PC-9 (cell line): ENCODE results near the gene CAP2. TPM values are rescaled to one million over a fixed set of nuclear protein-coding genes. Genes with fewer than 3 reads are reported as not detected.
A peak's percentile ranks its signal among the peaks of the same experiment; 100 is the strongest.

Experiments
- BruUV-seq: library from RNA; stranded (reverse); fragments of 400-500 nt; replicated peaks from 2 replicates; lab custom pipeline; 2021; lab: Mats Ljungman, UMichigan
- CTCF ChIA-PET: fragments of 300-600 bp; sonication (Branson Sonifier 250); formaldehyde crosslinking; loops from one replicate; lab custom pipeline; 2022; ENCODE audit warnings: antibody characterized with exemption; lab: Charles Lee
- POLR2A ChIA-PET: fragments of 300-600 bp; sonication (Branson Sonifier 250); formaldehyde crosslinking; loops from one replicate; lab custom pipeline; 2022; ENCODE audit warnings: antibody characterized with exemption; ENCODE audit not compliant: unreplicated experiment; lab: Charles Lee
- DNase-seq, 2 experiments: peaks; one replicate each; pipeline versions ENCODE4 v3.0.0 to v3.0.0-alpha.2; 2015 to 2022; ENCODE audit warnings: mixed read lengths in 1 of 2
- H2AFZ ChIP-seq: fragments of 200-600 bp; sonication (generic); 2 replicates; pipeline ENCODE4 v1.8.1; 2017; ENCODE audit warnings: antibody characterized with exemption
- H3F3A ChIP-seq: fragments of 200-600 bp; sonication (generic); 2 replicates; pipeline ENCODE4 v1.8.1; 2017; ENCODE audit warnings: antibody characterized with exemption, mild to moderate bottlenecking, low read depth; ENCODE audit not compliant: insufficient read depth
- H3K27ac ChIP-seq: fragments of 200-600 bp; sonication (generic); 2 replicates; pipeline ENCODE4 v1.6.1; 2016; ENCODE audit warnings: mixed run types
- H3K27me3 ChIP-seq: fragments of 200-600 bp; sonication (generic); 2 replicates; pipeline ENCODE4 v1.6.1; 2016; ENCODE audit warnings: low read depth, mixed run types; ENCODE audit not compliant: insufficient read depth
- H3K36me3 ChIP-seq: fragments of 200-600 bp; sonication (generic); 2 replicates; pipeline ENCODE4 v1.6.1; 2016; ENCODE audit warnings: low read depth, mixed run types
- H3K4me1 ChIP-seq: fragments of 200-600 bp; sonication (generic); replicated peaks from 2 replicates; pipeline ENCODE4 v1.6.1; 2016; ENCODE audit warnings: mixed run types; ENCODE audit not compliant: insufficient read depth
- H3K4me2 ChIP-seq: fragments of 200-600 bp; sonication (generic); 2 replicates; pipeline ENCODE4 v1.6.1; 2017; ENCODE audit warnings: mixed run types
- H3K4me3 ChIP-seq: fragments of 200-600 bp; sonication (generic); 2 replicates; pipeline ENCODE4 v1.6.1; 2016; ENCODE audit warnings: mixed run types
- H3K79me2 ChIP-seq: fragments of 200-600 bp; sonication (generic); 2 replicates; pipeline ENCODE4 v1.6.1; 2017; ENCODE audit warnings: low read depth, mixed run types
- H3K9me2 ChIP-seq: fragments of 200-600 bp; sonication (generic); 2 replicates; pipeline ENCODE4 v1.8.1; 2017; ENCODE audit warnings: mild to moderate bottlenecking; ENCODE audit not compliant: insufficient read depth
- H3K9me3 ChIP-seq: fragments of 200-600 bp; sonication (generic); 2 replicates; pipeline ENCODE4 v1.8.1; 2016; ENCODE audit warnings: low read depth; ENCODE audit not compliant: insufficient read depth
- H4K20me1 ChIP-seq: fragments of 200-600 bp; sonication (generic); 2 replicates; pipeline ENCODE4 v1.8.1; 2017; ENCODE audit not compliant: insufficient read depth
- EZH2 ChIP-seq: fragments of 200-600 bp; sonication (generic); IDR thresholded peaks from 2 replicates; pipeline ENCODE4 v1.8.0; 2017; ENCODE audit warnings: antibody characterized with exemption, low read depth
- intact Hi-C: fragments of 100-400 bp; cut with micrococcal nuclease; formaldehyde crosslinking; loops from one replicate; pipeline ENCODE4 v1.10.0; 2022; ENCODE audit not compliant: unreplicated experiment
- total RNA-seq: library from RNA; stranded (reverse); gene quantifications from 2 replicates; pipeline ENCODE4 v1.2.3, GENCODE V29; 2021
- TF ChIP-seq, protein P1 (sequence below): fragments of 200-600 bp; sonication (generic); conservative IDR thresholded peaks from 2 replicates; pipeline ENCODE4 v1.6.1; 2017; ENCODE audit warnings: mixed run types, antibody characterized with exemption, mild to moderate bottlenecking, moderate library complexity

CAP2 gene
- total RNA-seq, 1 experiment from 2014 or later = 12.0 TPM

DNA sequence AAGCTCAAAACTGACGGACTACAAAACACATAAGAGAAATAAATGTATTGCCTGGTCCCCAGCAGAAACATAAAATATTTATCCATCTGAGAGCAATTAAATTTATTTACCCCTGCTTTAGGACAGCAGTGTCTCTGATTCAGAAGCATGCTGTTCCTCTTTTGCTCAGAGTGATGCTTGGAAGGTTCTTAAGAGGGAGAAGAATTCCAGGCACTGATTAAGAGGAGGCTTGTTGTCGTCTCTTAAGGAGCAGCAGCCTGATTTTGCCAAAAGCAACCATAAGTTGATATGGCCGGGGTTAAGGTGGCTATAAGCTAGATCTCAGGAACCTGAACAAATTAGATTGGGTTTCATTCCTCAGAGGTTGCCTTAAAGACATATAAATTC is 25.8 kb downstream of the CAP2 start:
- peak overlapping the region; percentile 21; the same call in 1 of the 2 replicates for H3K4me2 ChIP-seq
- peaks cover 27% of the 10 kb centered on the region; the same call in 1 of the 2 replicates for H3K79me2 ChIP-seq
- H2AFZ ChIP-seq = no peak overlapping the region
- H3K27ac ChIP-seq = peak overlapping the region; percentile 67; the same call in 1 of the 2 replicates
- TF ChIP-seq, protein P1, sequence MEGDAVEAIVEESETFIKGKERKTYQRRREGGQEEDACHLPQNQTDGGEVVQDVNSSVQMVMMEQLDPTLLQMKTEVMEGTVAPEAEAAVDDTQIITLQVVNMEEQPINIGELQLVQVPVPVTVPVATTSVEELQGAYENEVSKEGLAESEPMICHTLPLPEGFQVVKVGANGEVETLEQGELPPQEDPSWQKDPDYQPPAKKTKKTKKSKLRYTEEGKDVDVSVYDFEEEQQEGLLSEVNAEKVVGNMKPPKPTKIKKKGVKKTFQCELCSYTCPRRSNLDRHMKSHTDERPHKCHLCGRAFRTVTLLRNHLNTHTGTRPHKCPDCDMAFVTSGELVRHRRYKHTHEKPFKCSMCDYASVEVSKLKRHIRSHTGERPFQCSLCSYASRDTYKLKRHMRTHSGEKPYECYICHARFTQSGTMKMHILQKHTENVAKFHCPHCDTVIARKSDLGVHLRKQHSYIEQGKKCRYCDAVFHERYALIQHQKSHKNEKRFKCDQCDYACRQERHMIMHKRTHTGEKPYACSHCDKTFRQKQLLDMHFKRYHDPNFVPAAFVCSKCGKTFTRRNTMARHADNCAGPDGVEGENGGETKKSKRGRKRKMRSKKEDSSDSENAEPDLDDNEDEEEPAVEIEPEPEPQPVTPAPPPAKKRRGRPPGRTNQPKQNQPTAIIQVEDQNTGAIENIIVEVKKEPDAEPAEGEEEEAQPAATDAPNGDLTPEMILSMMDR = no peak
- no peak for TF ChIP-seq EZH2
- POLR2A ChIA-PET = interaction anchor here (0.7 kb wide), 1 partner anchor 971 kb away, joined by 3 read pairs; no protein-coding TSS in a partner anchor
- no peaks in the 10 kb centered on the region for H3K9me3 ChIP-seq
- H3K4me3 ChIP-seq = no peak overlapping the region
- H3K36me3 ChIP-seq = no peaks in the 10 kb centered on the region
- intact Hi-C loops = loop anchor here (10.0 kb wide), 1 partner anchor 166 kb away; no protein-coding TSS in a partner anchor
- H3F3A ChIP-seq = peaks cover 13% of the 10 kb centered on the region; the same call in 1 of the 2 replicates
- no peak for DNase-seq
- peaks cover 23% of the 10 kb centered on the region; the same call in 1 of the 2 replicates for H3K4me1 ChIP-seq
- no peaks in the 10 kb centered on the region for H3K27me3 ChIP-seq
- H3K9me2 ChIP-seq = no peaks in the 10 kb centered on the region
- H4K20me1 ChIP-seq = no peaks in the 10 kb centered on the region
- no TSS peak for BruUV-seq
- CTCF ChIA-PET = no interaction called here

DNA sequence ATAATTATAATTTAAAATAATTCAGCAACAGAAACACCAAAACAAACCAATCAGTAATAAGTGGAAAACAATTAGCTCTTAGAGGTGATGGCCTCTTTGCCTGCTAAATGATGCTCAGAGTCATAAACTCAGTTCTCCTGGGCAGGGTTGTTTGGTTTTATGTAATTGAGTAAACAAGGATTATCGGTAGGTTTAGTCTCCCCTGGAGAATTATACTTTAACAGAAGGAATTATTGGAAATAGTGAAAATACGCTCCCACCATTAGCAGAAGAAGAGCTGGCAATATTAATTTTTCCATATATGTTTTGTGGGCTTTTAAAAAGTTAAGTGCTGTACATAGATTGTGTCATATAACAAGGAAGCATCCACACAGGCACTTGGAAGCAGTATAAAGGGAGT is 27.0 kb downstream of the CAP2 start:
- intact Hi-C loops = no loop called here

DNA sequence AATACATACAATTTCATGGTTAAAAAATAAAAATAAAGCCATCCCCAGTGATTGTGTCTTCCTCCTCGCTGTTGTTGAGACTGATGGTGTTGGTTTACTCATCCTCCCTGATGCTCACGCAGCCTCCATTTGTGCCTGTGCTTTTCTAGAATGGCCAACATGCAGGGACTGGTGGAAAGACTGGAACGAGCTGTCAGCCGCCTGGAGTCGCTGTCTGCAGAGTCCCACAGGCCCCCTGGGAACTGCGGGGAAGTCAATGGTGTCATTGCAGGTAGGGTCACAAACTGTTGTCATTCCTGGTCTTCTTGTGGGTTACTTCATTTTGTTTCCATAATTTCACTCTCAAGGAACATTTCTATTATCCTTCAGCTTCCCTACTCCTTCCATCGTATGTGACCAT is 28.0 kb downstream of the CAP2 start:
- ChIA-PET POLR2A (no interaction called here), CTCF (no interaction called here)
- no peak overlapping the region for H3K4me3 ChIP-seq

More for the DNA sequence above, 27.0 kb downstream of the CAP2 start:
- H3K79me2 ChIP-seq = peaks cover 15% of the 10 kb centered on the region; the same call in 1 of the 2 replicates
- no TSS peak for BruUV-seq
- H3K9me3 ChIP-seq = no peaks in the 10 kb centered on the region
- H3K4me1 ChIP-seq = peaks cover 23% of the 10 kb centered on the region; the same call in 1 of the 2 replicates
- H3F3A ChIP-seq = peaks cover 13% of the 10 kb centered on the region; the same call in 1 of the 2 replicates
- ChIA-PET POLR2A (no interaction called here), CTCF (no interaction called here)
- H3K36me3 ChIP-seq = no peaks in the 10 kb centered on the region
- no peaks in the 10 kb centered on the region for H4K20me1 ChIP-seq
- no peak overlapping the region for H2AFZ ChIP-seq
- no peak overlapping the region for H3K4me2 ChIP-seq
- TF ChIP-seq EZH2 = no peak
- TF ChIP-seq, protein P1 = no peak
- no peaks in the 10 kb centered on the region for H3K27me3 ChIP-seq
- no peak for DNase-seq
- H3K4me3 ChIP-seq = no peak overlapping the region
- no peaks in the 10 kb centered on the region for H3K9me2 ChIP-seq
- no peak overlapping the region for H3K27ac ChIP-seq

More for the DNA sequence above, 28.0 kb downstream of the CAP2 start:
- no peak for DNase-seq
- no peaks in the 10 kb centered on the region for H3K9me2 ChIP-seq
- H2AFZ ChIP-seq = no peak overlapping the region
- no peak for TF ChIP-seq EZH2
- TF ChIP-seq, protein P1 = no peak
- BruUV-seq = no TSS peak
- H3K27me3 ChIP-seq = no peaks in the 10 kb centered on the region
- no peaks in the 10 kb centered on the region for H4K20me1 ChIP-seq
- H3K4me1 ChIP-seq = peaks cover 23% of the 10 kb centered on the region; the same call in 1 of the 2 replicates
- intact Hi-C loops = no loop called here
- H3K27ac ChIP-seq = no peak overlapping the region
- H3K79me2 ChIP-seq = peaks cover 10% of the 10 kb centered on the region; the same call in 1 of the 2 replicates
- peaks cover 13% of the 10 kb centered on the region; the same call in 1 of the 2 replicates for H3F3A ChIP-seq
- H3K36me3 ChIP-seq = no peaks in the 10 kb centered on the region
- no peaks in the 10 kb centered on the region for H3K9me3 ChIP-seq
- no peak overlapping the region for H3K4me2 ChIP-seq
